Neural cell (in vitro differentiated cells): ENCODE results near the gene MCUR1. TPM values are rescaled to one million over a fixed set of nuclear protein-coding genes. Genes with fewer than 3 reads are reported as not detected.

Experiments
- polyA plus RNA-seq: library from polyadenylated mRNA; depleted of rRNA; stranded (reverse); fragments of >200 nt; gene quantifications from 2 replicates; pipeline ENCODE4 v1.2.3, GENCODE V29; 2014

MCUR1 gene
- polyA plus RNA-seq, 1 donor from 2014 or later = 10.0 TPM

Other genes starting within 250 kb of the MCUR1 start
- 15.9 and 16.5 TPM in 2 replicates for gene SIRT5, start 240.0 kb downstream of the MCUR1 start, polyA plus RNA-seq
- 88.8 and 117 TPM in 2 replicates for gene NOL7, start 199.2 kb downstream of the MCUR1 start, polyA plus RNA-seq
- gene RANBP9, start 102.7 kb downstream of the MCUR1 start, polyA plus RNA-seq = 51.7 and 52.2 TPM in 2 replicates
- 6.4 and 8.0 TPM in 2 replicates for gene RNF182, start 110.4 kb upstream of the MCUR1 start, polyA plus RNA-seq